Measurements from ENCODE around the gene GGACT.
"Not testable (repeated sequence)": the region's sequence is repeated elsewhere in the genome, so short reads cannot be mapped to it uniquely, and the experiment has no call there.

The GGACT gene

DNA sequence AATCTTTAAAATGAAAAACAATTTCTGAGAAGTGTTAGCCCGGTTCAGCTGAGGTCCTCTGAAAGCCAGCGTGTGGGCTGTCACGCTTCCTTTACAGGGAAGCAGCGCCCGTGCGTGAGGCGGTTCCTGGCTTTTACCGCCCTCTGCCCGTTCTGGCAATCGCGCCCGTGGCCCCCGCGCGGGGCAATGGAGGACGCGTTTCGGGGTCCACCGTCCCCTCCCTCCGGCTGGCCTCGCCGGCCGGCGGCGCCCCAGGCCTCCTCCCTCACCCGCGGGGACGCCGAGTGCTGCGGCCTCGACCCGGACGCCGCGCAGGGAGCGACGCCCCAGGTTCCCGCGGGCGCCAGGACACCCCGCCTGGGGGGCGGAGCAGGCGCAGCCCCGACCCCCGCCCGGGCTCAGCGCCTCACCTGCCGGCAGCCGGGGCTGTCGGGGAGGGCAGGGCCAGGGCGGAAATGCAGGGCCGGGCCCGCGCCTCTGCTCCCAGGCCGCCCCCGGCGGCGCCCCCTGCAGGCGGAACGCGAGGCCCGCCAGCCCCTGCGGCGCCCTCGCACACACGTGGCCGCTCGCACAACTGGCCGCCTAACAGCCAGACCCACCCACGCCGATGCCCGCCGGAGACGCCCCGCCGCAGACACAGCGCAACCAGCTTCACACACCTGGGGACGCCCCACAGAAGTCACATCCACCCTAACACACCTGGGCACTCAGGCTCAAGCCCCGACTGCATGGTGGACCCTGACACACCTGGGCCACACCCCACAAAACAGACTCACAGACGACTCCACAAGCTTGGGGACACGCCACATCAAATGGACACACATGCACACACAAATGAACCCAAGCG, at the start of gene GGACT:
GGACT (minus strand) TSS at position 459 of the 847 bp plus-strand sequence. CDS start 56,198 bp downstream, outside the sequence.
- peak; percentile 22 for DNase-seq

- DNase-seq = no peak
Observed at GRCh38 chr13:100637796-100638195, 49.2 kb upstream of the GGACT start.

DNA sequence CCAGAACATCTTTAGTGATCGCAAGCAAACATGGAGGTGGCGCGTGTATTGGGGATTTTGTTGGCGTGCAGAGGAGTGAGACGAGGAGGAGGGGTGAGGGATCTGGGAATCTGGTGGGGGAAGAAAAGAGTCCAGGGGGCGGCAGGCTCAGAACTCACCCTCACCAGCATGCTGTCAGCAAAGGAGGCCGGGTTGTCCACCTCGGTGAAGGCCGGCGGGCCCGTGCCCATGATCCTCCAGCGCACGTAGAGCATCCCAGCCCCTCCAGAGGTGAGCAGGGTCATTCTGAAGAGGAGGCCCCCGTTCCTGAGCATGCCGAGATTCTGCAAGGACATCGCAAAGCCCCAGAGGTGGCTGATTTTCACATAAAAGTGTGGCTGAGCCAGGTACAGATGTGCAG, 48.8 kb upstream of the GGACT start:
- DNase-seq = no peak

DNA sequence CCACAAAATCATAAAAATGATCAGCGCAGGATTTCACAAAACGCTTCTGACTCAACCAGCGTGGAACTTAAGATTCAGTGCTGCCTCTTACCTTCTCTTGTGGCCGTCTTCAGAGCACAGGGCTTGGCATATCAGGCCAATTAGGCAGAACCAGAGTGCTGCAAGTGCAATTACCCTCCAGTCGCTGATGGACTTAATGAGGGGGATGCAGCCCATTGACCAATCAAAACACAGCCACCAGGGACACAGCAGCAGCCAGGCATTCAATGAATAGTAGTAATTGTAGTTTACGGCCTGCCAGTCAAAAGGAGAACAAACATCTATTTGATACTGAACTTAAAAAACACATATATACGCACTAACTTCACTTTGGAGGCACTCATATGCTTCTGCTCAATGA, 47.9 kb upstream of the GGACT start:
- DNase-seq = no peak

DNA sequence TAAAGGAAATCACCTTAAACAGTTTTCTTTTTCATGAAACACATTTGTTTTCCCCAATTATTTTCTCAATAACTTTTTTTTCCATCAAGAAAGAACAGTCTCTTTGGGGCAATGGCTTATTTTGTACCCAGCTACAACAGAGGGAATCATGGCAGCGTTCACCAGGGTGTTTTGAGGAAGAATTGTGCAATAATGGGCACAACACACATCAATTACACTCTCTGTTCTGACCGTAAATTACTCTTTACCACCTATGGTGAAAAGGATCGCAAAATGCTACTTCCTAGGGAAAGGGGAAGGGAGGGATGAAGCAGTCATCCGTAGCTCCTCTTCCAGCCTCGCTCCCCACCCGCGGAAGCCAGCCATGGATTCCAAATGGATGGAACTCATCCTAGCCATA, 47.4 kb upstream of the GGACT start:
- DNase-seq = no peak

DNA sequence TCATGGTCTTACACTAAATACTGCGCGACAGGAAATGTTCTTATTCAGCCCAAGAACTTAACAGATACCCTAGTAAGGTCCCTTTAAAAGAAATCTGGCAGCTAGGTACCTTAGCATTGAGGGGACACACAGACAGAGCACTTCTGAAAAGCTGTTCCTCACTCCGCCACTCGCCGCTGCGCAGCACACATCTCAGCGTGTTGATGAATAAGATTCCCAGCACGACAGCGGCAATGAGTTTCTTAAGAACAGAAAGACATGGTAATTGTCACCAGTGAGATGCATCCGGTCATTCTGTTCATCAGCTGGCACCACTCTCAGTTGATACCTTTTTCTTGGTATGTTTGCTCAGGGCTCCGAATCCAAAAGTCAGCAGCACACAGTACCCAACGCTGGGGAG, 46.1 kb upstream of the GGACT start:
- no peak for DNase-seq

DNA sequence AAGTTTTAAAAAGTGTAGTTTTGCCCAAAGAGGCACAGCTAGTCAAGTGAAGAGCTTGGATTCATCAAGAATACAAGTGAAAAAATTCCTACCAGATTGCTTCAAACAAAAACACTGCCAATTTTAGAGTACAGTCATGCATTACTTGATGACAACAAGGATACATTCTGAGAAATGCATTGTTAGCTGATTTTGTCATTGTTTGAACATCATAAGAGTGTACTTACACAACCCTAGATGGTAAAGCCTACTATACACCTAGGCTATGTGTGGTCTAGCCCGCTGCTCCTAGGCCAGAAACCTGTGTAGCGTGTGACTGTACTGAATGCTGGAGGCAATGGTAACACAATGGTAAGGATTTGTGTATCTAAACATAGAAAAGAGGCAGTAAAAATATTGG, 44.9 kb upstream of the GGACT start:
- no peak for DNase-seq

DNA sequence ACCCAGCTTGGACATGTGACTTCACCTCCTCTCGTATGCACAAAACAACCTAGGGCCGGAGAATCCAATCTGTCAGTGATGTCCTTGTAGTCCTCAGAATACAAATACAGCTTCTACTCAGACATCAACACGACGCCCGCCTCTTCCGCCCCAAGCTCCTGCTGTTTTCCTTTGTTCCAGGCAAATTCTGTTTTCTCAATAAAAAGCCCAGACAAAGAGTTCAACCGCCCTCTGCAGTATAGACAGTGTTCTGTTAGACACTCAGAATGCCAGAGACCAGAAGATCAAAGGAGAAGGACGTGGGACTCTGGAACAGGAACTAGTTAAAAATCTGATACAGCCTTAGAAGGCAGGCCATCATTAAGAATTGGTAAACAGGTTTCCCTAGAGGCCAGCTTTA, 42.0 kb upstream of the GGACT start:
- DNase-seq = no peak

DNA sequence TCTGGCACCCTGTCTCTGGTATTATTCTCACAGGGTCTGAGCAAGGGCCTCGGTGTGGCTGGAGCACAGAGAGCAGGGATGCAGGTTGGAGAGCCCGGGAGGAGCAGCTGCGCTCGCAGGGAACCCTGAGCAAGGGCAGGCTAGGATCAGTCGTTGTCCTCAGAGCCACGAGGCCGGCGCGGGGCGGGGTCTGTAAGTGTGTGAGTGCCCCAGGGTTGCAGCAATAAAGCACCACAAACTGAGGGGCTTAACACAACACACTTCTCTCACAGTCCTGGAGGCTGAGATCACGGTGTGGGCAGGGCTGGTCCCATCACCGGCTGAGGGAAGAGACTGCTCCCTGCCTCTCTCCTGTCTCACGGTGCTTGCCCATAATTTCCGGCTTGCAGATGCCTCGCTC, 38.5 kb upstream of the GGACT start:
- no peak for DNase-seq

GRCh38 chr13:100625447-100625846, 36.9 kb upstream of the GGACT start:
- no peak for DNase-seq

GRCh38 chr13:100620792-100621191, 32.2 kb upstream of the GGACT start:
- DNase-seq = no peak

DNA sequence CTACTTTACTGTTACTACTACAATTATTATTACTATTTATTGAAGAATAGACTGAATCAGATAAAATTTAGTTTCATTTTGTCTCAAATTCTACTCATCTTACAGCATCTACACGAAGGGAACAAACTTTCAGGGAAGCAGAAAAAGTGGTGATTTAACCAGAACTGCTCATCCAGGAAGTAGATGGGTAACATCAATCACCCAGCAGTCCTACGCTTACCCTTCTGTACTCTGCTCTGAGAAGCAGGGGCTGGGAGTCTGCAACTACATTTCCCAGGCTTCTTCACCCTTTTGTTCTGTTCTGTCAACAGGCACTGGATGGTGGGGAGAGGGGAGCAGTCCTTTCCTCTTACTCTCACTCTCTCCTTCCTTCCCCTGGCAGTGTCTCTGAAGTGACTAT, 31.4 kb upstream of the GGACT start:
- no peak for DNase-seq

GRCh38 chr13:100618897-100619296, 30.3 kb upstream of the GGACT start:
- DNase-seq = not testable (repeated sequence)

GRCh38 chr13:100613031-100613430, 24.4 kb upstream of the GGACT start:
- DNase-seq = no peak

- DNase-seq = no peak
Observed at GRCh38 chr13:100611678-100612492, 23.3 kb upstream of the GGACT start.

- no peak for DNase-seq
Observed at GRCh38 chr13:100610391-100611347, 22.1 kb upstream of the GGACT start.

DNA sequence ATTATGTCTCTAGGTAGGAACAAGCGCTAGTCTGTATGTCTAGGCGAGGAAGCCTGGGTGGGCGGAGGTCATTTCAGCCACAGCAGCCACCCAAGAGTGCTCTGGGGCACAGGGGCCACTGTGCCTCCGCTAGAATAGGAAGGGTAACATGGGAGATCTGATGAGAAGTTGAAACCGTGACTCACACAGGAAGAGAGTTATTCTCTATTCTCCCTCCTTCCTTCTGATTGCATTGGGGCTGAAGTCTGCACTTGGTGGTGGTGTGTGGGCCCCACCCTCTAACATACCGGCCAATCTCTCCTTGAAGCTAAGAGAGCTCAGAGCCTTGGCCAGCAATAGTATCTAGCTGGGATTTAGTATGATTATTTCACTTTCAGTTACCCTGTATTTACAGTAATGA, 20.3 kb upstream of the GGACT start:
- no peak for DNase-seq

GRCh38 chr13:100608489-100608888, 19.9 kb upstream of the GGACT start:
- no peak for DNase-seq

- no peak for DNase-seq
Observed at GRCh38 chr13:100604918-100605710, 16.5 kb upstream of the GGACT start.

GRCh38 chr13:100602493-100603111, 14.0 kb upstream of the GGACT start:
- no peak for DNase-seq

DNA sequence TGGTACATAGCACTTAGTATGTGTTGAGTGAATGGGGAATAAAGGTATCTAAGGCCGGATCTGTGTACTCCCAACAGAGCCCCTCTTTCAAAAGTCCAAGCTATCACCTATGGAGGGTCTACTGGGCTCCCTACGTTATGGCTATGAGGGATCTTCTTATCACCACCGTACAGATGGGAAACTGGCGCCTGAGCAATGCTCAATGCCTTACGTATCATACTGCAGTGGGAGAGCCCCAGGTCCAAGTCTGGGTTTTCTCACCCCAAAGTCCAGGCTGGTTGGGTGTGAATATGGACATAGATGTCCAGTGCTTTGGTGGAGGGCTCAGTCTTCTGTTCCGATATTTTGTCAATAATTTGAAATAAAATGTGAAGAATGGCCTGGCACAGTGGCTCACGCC, 13.1 kb upstream of the GGACT start:
- no peak for DNase-seq

- DNase-seq = no peak
Observed at GRCh38 chr13:100600915-100601314, 12.3 kb upstream of the GGACT start.
